ENCODE measurements around the gene CNOT9. TPM values are rescaled to one million over a fixed set of nuclear protein-coding genes. Genes with fewer than 3 reads are reported as not detected.

CNOT9 gene
- total RNA-seq, 1 donor from 2014 or later: 17.7 TPM

GRCh38 chr2:218569661-218570500, 1.2 kb downstream of the CNOT9 start:
- ATAC-seq (ENCODE audit: poor library complexity) (peak; percentile 10), DNase-seq (no peak)
- intact Hi-C loops (cut with DNase I): loop anchor here (10.0 kb wide), 1 partner anchor 85 kb away; the partner anchor contains the start of genes BCS1L and ZNF142

DNA sequence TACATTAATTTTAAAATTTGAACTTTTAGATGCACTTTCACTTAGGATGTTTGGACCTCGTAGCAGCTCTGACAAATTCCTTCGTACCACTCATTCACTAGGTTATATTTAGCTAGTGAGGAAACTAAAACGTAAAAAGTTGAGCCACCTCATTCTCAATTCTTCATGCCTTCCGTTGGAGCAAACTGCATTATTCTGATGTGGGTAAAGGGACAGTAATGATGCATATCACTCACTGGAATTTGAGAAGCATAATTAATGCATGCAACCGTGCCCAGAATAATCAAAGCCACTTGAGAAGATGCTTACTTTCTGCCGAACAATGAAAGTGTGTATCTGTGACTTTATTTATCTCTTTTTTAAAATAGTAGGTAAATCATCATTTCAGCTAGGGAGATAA, 2.2 kb downstream of the CNOT9 start:
- no peak for ATAC-seq (ENCODE audit: poor library complexity)
- no peak for DNase-seq
- intact Hi-C loops (cut with DNase I): no loop called here

GRCh38 chr2:218576854-218577253, 8.2 kb downstream of the CNOT9 start:
- intact Hi-C loops (cut with DNase I): no loop called here
- no peak for ATAC-seq (ENCODE audit: poor library complexity)
- no peak for DNase-seq

GRCh38 chr2:218577482-218578220, 9.0 kb downstream of the CNOT9 start:
- peak; percentile 75 for ATAC-seq (ENCODE audit: poor library complexity)
- DNase-seq: no peak
- intact Hi-C loops (cut with DNase I): no loop called here

DNA sequence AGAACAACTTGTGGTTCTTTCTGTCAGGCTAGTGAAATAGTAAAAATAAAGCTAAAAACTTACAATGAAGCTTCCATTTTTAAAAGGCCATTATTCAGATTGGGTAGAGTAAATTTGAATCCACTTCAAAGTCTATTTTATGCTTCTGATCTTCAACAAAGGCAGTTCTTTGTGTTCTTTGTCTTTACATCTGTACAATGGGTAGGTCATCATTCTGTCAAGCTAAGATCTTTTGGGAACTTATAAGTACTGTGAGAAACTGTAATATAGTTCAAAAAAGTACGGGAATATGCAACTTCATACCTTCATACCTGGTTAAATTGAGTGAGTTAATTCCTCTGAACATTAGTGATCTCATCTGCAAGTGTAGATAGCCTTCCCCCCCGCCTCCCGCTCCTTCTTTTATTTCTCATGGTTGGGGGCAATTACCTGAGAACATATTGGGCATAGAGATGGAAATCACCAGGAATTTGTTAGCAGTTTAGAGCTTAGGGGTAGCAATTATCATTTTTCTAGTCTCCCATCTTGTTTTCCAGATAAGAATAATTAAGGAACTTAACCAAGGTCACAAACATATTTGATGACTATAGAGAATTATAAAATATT, 9.7 kb downstream of the CNOT9 start:
- intact Hi-C loops (cut with DNase I): no loop called here
- ATAC-seq (ENCODE audit: poor library complexity): no peak
- DNase-seq: no peak

- no peak for ATAC-seq (ENCODE audit: poor library complexity)
These were observed 13.4 kb downstream of the CNOT9 start for GRCh38 chr2:218582076-218582475.

GRCh38 chr2:218583983-218584850, 15.6 kb downstream of the CNOT9 start:
- intact Hi-C loops (cut with DNase I): no loop called here
- ATAC-seq (ENCODE audit: poor library complexity) (no peak), DNase-seq (no peak)

More at GRCh38 chr2:218582076-218582475, 13.4 kb downstream of the CNOT9 start:
- intact Hi-C loops (cut with DNase I): no loop called here
- DNase-seq: no peak

DNA sequence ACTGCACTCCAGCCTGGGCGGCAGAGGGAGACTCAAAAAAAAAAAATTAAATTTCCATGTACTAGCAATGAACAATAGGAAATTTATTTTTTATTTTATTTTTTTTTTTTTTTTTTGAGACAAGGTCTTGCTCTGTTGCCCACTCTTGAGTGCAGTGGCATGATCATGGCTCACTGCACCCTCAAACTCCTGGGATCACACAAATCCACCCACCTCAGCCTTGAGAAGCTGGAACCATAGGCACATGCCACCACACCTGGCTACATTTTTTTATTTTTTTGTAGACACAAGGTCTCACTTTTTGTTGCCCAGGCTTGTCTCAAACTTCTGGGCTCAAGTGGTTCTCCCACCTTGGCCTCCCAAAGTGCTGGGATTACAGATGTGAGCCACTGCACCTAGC, 16.9 kb downstream of the CNOT9 start:
- DNase-seq (no peak), ATAC-seq (ENCODE audit: poor library complexity) (no peak)
- intact Hi-C loops (cut with DNase I): no loop called here

- intact Hi-C loops (cut with DNase I): no loop called here
- ATAC-seq (ENCODE audit: poor library complexity) (peak; percentile 19), DNase-seq (no peak)
These were observed 36.8 kb downstream of the CNOT9 start for GRCh38 chr2:218605432-218605831.

GRCh38 chr2:218607436-218608115, 38.9 kb downstream of the CNOT9 start, which contains the start of gene PLCD4:
Gene PLCD4 (plus strand): TSS chr2:218607899. CDS start chr2:218615740, 7,841 bp downstream.
- intact Hi-C loops (cut with DNase I): no loop called here
- peak; percentile 74 for ATAC-seq (ENCODE audit: poor library complexity)

GRCh38 chr2:218615868-218616315, 47.3 kb downstream of the CNOT9 start:
- no peak for DNase-seq
- peak; percentile 55 for ATAC-seq (ENCODE audit: poor library complexity)

More at GRCh38 chr2:218607436-218608115, 38.9 kb downstream of the CNOT9 start, which contains the start of gene PLCD4:
- no peak for DNase-seq

GRCh38 chr2:218618102-218618860, 49.6 kb downstream of the CNOT9 start:
- intact Hi-C loops (cut with DNase I): no loop called here
- no peak for DNase-seq
- no peak for ATAC-seq (ENCODE audit: poor library complexity)

More at GRCh38 chr2:218615868-218616315, 47.3 kb downstream of the CNOT9 start:
- intact Hi-C loops (cut with DNase I): no loop called here

GRCh38 chr2:218621007-218621406, 52.4 kb downstream of the CNOT9 start:
- ATAC-seq (ENCODE audit: poor library complexity) (no peak), DNase-seq (no peak)
- intact Hi-C loops (cut with DNase I): no loop called here

- ATAC-seq (ENCODE audit: poor library complexity): peak; percentile 69
- intact Hi-C loops (cut with DNase I): no loop called here
- DNase-seq: no peak
These were observed 54.1 kb downstream of the CNOT9 start for GRCh38 chr2:218622606-218623365.

DNA sequence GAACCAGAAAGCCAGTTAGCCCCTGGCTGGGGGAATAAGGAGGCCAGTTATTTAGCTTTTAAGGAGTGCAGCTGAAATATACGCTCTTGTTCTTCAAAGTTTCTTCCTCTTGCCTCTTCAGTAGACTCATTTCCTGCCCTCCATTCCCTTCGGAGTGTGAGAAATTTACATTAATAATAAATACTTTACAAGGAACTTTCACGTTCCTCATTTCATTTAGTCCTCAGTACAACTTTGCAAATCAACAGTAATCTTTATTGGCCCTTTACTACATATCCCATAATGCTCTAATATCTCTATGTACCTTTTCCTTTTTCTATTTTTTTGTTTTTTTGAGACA, 54.7 kb downstream of the CNOT9 start:
- DNase-seq: no peak
- intact Hi-C loops (cut with DNase I): no loop called here
- no peak for ATAC-seq (ENCODE audit: poor library complexity)

- ATAC-seq (ENCODE audit: poor library complexity) (no peak), DNase-seq (no peak)
- intact Hi-C loops (cut with DNase I): no loop called here
These were observed 57.7 kb downstream of the CNOT9 start for GRCh38 chr2:218626369-218626768.

Data from Right ventricle myocardium superior (tissue), 1 donor.